HG03469 (cell line): Measurements from ENCODE around the gene GALR2.
"Not testable (repeated sequence)": the region's sequence is repeated elsewhere in the genome, so short reads cannot be mapped to it uniquely, and the experiment has no call there.

Experiments
- ATAC-seq: cut with Tn5 transposase; IDR thresholded peaks from one replicate; pipeline ENCODE4 v1.9.1; 2021; ENCODE audit warnings: mild to moderate bottlenecking, moderate library complexity, moderate number of reproducible peaks; ENCODE audit not compliant: unreplicated experiment

The GALR2 gene

GRCh38 chr17:76049836-76050537, 24.6 kb upstream of the GALR2 start:
- ATAC-seq: no peak

DNA sequence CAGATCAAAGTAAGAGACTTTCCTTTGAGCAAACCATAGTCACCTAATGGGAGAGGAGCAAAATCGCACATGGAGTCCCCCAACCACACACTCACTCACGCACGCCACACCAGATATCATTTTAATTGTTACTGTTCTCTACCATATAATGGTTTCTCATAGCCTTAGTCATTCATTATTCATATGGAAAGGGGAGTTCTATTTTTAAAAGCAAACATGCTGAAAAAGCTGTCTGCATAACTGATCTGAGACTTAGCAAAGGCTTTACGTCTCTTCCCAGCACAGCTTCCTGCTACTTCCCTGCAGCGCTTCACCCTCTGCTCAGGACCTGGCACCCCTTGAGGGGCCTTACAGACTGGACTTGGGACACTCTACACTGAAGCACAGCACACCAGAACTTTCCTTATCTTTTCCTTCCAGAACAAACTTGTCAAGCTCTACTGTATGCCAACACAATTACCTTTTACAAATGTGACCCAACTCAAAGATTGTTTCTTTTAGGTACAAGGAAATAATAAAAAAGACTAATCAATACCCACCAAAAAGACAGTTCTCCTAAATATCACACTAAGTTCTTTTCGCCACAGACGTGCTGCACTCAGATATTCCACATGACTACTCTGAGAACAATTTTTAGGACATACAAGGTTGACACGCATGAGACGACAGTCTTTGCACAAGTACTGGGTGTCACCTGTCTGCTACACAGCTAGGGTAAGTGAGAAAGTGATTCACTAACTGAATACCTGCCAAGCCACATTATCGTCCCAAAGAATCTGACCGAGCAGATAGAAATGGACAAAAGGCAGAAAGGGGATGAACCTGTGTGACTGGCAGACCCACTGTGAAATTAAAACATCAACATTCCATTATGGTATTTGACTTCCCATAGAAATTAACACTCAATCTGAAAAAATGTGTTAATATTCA, 23.8 kb upstream of the GALR2 start:
- ATAC-seq: no peak

DNA sequence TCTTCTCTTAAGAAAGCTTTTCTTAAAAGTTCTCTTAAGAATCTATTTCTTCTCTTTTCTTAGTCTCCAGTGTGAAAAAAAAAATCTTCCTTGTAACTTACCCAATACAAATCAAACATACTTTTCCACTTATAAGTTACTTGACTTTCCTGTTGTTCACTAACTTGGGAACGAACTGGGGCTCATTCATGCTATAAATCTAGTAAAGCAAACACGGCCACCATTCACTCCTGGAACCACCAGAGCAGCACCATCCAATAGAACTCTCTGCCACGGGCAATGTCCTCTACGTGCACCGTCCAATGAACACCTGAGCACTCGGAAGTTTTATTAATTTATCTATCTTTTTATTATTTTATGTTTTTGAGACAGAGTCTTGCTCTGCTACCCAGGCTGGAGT, 23.0 kb upstream of the GALR2 start:
- no peak for ATAC-seq

DNA sequence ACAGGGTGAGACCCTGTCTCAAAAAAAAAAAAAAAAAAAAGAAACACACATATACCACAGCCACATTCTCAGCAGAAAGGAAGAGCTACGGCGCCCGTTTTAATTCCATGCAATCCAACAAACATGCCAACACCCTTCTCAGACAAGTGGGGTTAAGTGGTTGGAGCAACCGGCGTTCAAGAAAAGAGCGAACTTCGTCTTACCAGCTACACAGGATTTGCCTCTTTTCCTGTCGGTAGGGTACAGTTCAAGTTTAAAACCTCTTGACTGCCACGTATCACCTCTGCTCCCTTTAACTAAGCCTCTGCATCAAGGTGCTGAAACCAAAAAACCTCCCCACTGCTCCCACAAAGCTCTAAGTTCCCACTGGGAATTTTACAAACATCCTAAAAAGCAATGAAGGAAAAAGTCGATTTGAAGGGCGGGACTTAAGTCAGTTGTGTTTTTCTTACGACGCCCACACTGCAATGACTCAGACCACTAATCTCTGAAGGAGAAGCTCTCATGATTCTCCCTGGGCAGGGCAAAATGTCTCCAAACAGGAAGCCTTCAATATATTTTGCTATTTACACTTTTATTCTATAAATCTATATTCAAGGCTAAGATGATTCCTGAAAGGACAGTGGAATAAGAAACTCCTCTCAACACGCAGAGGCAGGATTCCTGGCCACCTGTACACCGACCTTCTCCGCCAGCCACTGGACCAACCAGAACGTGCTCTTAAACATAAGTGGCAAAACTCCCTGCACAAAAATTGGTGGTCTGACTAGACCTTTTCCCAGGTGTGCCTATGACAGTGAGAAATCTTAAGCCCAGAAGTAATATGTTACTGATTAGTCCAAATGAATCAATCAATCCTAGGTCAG, 21.1 kb upstream of the GALR2 start:
- ATAC-seq: no peak

DNA sequence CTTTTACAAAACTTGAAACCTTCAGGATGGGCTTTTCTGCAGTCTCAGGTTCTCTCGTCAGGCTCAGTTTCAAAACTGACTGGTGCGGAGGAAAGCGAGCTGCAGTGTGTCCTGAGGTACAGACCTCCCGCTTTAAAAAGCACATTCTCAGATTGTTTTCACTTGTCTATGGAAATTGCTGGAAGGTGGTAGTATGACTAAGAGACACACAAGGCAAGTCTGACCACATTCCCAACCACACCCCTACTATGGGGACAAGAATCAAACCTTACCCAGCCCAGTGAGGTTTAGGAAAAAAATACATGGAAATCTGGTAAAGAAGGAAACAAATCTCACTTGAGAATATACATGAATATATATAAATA, 20.5 kb upstream of the GALR2 start:
- ATAC-seq: no peak

- ATAC-seq: no peak
Observed at GRCh38 chr17:76056882-76057281, 17.7 kb upstream of the GALR2 start.

DNA sequence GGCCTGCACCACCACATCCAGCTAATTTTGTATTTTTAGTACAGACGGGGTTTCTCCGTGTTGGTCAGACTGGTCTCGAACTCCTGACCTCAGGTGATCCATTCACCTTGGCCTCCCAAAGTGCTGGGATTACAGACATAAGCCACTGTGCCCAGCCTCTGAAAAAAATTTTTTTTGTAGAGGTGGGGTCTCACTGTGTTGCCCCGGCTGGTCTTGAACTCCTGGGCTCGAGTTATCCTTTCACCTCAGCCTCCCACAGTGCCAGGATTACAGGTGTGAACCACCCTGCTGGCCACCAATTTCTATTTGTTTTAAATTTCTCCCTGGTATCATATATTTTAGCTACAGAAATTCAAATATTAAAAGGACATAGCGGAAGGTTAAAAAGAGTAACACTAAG, 16.3 kb upstream of the GALR2 start:
- ATAC-seq: not testable (repeated sequence)

DNA sequence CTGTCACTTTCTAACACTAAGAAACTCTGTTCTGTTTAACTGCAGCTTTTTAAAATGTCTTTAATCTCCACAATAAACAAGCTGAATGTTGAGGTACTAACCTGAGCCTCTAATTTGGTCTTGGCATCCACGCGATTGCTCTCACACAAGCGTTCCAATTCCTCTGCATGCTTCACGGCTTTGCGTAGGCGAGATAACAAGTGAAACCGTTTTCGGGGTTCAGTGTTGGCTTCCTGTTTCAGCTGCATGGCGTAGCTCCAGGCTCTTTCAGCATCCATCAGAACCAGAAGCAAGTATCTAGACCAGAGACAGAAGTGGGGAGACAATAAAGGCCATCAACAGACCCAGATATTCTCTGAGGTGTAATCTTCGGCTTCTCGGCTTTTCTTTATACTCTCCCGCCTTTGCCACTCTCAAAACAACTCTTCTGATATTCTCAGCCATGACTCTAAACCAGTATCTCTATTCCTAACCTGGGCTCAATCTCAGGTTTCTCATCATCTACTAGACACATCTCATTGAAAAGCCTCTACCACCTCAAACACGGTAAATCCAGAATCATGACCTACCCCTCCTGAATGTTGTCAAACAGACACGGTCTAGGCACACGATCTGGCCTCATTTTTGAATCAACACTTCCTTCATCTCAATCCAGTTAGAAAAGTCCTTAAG, 10.6 kb upstream of the GALR2 start:
- ATAC-seq: no peak

DNA sequence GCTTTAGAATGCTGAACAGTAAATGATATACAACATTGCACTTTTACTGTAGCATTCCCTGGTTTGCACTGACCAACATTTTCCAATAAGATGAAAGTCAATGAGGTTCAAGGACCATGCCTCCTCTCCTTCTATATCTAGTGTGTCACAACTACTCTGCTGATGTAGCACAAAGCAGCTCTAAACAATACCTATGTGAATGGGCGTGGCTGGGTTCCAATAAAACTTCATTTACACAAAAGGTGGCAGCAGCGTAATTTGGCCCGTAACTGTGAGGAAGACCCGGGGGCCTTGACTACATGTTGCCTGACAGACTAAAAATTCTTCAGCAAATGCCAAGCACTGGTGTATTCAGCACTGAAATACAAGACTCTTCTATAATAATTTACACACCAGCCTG, 8.8 kb upstream of the GALR2 start:
- ATAC-seq: no peak

DNA sequence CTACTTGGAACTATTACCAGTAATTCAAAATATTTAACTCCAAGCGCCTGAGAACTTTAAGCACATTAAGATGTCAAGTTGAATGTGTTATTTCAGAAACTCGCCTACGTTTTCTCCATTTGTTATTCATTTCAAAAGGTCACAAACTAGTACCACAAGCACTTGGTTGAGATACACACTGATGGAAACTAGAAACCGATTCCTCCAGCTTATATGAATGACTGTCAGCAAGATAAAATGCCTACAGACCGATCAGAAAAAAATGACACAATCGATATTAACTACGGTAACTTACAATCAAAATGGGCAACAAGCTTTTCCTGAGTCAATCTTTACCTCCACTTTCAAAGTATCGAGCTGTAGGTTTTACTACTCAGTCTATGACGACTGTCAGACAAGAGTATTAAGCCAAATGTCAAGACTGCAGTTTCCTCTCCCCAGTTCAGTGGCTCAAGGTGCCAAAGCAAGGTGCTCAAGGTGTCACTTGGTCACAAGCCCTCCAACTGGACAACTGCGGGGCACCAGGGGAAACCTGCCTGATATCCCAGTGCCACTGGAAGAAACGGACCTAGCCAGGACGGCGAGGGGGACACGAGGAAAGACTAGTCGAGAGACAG, 2.9 kb upstream of the GALR2 start:
- no peak for ATAC-seq

DNA sequence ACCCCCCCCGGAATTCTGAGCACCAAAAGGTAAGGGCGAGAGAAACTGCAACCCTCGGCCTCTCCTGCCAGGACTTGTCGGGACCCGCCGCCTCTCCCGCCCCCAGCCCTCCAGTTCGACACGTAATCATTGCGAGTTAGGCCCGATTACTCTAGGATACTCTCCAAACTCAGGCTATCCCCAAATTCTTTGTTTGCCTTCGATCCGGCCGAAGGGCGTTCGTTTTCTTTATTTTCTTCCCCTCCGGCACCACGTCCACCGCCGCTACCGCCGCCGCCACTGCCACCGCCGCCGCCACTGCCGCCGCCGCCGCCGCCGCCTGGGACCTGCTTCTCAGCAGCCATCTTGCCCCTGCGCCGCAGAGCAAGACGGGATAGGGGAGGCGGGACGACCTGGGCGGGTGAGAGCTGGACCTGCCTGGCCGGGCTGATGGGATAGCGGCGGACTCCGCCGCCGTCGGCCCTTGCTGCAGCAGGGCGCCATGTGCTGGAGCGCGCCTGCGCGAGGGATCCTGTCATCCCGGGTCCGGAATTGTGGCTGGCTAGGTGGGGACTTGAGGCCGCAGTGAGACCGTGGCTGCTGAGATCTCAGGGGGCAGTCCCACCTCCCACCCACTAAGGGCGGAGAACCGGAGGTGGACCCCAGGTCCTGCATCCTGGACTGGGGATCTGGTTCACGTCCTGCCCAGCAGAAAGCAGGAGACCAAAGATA, 2.3 kb upstream of the GALR2 start, which contains the start of gene SRP68:
Gene SRP68, minus strand, starts transcription at position 370 of the 711 bp plus-strand sequence. Its CDS starts 26 bp downstream, at position 344.
- no peak for ATAC-seq

DNA sequence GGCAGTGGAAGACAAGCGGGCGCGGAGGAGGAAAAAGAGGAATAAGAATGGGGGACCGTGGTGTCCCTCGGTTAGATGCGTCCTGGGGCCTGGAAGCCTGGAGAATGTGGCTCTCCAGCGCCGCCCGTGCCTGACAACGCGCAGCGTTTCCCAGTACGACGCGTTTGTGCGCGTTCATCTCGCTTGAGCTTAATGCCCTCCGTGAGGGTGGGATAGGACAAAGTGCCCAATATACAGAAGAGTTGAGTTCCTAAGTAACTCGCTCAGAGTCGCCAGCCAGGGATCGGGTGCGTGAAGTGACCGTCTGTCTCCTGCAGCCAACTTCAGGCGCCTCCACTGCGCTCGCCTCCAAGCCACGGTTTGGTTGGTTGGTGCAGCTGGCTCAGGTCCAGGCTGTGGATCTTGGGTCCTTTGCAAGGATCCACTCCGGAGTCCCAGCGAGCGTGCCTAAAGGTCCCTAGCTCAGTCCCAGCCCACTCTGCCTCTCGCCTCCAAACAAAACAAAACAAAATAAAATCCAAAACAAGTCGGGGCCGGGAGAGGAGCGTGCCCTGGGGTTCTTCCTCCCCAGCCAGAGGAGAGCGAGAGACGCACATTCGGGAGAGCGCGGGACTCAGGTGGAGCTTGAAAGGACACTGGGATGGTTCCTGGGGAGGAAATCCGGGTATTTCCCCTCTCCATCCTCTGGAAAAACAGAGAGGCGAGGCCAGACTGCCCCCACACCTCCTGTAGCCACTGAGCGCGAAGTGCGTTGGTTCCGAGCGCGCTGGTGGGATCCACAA, 974 bp downstream of the GALR2 start:
- no peak for ATAC-seq

- ATAC-seq: no peak
Observed at GRCh38 chr17:76076146-76076764, 1.7 kb downstream of the GALR2 start.

DNA sequence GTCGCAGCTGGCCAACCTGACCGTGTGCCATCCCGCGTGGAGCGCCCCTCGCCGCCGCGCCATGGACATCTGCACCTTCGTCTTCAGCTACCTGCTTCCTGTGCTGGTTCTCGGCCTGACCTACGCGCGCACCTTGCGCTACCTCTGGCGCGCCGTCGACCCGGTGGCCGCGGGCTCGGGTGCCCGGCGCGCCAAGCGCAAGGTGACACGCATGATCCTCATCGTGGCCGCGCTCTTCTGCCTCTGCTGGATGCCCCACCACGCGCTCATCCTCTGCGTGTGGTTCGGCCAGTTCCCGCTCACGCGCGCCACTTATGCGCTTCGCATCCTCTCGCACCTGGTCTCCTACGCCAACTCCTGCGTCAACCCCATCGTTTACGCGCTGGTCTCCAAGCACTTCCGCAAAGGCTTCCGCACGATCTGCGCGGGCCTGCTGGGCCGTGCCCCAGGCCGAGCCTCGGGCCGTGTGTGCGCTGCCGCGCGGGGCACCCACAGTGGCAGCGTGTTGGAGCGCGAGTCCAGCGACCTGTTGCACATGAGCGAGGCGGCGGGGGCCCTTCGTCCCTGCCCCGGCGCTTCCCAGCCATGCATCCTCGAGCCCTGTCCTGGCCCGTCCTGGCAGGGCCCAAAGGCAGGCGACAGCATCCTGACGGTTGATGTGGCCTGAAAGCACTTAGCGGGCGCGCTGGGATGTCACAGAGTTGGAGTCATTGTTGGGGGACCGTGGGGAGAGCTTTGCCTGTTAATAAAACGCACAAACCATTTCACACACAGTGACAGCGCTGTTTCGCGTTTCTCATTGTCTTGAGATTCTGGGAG, 2.4 kb downstream of the GALR2 start:
- ATAC-seq: no peak

GRCh38 chr17:76077584-76078110, 3.1 kb downstream of the GALR2 start:
- no peak for ATAC-seq

DNA sequence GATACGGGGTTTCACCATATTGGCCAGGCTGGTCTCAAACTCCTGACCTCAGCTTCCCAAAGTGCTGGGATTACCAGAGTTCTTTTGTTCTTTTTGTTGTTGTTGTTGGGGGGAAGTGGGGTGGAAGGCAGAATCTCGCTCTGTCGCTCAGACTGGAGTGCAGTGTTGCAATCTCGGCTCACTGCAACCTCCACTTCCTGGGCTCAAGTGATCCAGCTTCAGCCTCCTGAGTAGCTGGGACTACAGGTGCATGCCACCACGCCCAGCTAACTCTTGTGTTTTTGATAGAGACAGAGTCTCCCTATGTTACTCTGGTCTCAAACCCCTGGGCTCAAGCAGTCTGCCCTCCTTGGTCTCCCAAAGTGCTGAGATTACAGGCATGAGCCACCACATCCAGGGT, 3.8 kb downstream of the GALR2 start:
- ATAC-seq: not testable (repeated sequence)

- ATAC-seq: no peak
Observed at GRCh38 chr17:76078860-76079534, 4.4 kb downstream of the GALR2 start, which contains the start of gene ZACN. Gene ZACN (plus strand): TSS chr17:76079182. CDS start chr17:76079265, 83 bp downstream.
